Ammon's horn (tissue), 1 donor: ENCODE measurements around the gene CLCN4.

Experiments used
- DNase-seq: peaks from one replicate; pipeline ENCODE4 v3.0.0-alpha.2; 2016; ENCODE audit warnings: low spot score

CLCN4 gene

DNA sequence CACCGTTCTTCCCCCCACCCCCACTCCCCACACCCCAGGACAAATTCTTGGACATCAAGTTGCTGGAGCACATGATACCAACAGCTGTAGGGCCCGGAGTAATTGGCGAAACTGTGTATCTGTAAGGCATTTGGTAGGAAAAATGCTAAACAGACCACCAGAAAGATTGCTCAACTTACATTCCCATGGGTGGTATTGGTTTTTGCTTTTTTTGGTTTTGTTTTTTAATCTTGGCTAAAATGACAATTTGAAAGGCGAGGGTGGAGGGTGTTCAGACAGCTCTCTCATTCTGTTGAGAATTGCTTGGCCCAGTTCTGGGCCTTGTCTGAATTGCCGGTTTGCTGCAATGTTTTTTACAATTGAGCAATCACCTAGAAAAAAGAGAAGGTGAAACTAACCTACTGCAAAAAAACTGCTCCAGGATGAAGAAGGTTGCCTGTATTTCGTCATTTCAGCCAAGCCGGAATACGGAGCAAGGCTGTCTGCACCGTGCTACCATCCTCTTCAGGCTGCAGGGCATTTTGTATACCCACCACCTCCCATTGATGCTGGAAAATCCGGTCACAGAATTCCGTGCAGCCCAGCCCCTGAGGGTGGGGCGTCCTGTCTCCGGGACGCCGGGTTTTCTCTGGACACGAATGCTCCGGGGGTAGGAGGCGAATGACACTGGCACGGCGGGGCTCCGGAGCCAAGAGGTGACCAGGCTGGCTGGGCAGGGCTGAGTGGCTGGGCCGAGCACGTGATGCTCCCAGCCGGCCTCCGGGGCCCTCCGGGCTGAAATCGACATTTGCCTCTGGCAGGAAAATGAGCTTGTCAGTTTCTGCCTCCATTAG is at the start of gene CLCN4:
Gene CLCN4 (plus strand): TSS at position 777 of the 833 bp plus-strand sequence. CDS start 28,058 bp downstream, outside the sequence.
- DNase-seq, result peak; percentile 79

DNA sequence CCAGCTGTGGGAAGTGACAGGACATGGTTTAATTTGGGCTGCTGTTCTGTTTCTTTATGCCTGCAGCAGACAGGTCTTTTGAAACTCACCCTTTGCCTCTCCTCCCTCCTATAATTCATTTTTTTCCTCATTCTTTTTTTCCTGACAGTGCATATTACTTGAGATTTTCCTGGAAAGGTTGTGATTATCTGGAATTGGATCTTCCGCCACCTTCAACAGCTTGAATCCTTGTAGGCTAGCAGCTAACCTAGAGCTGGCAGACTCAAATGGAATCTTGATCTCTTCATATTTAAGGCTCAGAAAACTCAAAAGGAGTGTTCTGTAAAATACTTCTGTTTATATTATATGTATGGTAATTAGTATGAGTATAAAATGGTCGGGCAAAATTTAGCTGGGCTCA is 49.3 kb upstream of the CLCN4 start:
- no peak for DNase-seq

DNA sequence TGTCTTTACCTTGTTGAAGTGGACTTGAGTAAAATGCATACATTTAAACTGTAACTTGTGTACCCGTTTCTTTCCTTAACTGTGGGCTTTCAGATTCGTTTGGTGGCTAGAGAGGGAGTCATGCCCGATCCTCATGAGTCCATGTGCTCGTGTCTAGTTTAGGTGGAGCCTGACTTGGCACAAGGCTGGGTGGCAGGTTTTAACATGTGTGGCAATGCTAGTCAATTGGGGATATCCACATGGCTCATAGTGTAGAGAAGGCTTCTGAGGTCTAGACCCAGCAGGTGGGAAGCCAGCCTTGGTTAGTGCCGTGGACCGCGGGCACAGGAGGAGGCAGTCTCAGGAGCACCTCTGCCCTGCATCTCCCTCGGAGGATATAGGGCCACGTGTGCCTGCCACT is 48.5 kb upstream of the CLCN4 start:
- no peak for DNase-seq

DNA sequence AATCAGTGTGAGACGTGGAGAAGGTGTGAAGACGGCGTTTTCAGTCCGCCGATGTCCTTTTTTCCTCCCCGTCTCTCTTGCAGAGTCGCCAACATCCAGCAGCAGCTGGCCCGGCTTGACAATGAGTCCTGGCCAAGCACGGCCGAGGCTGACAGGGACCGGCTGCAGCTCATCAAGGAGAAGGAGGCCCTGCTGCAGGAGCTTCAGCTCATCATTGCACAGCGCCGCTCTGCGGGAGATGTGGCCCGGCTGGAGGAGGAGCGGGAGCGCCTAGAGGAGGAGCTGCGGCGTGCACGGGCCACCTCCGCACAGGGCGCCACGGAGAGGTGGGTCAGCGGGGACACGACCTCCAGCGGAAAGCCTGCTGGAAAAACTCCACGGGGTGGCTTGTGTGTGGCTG is 47.1 kb upstream of the CLCN4 start:
- peak; percentile 58 for DNase-seq

DNA sequence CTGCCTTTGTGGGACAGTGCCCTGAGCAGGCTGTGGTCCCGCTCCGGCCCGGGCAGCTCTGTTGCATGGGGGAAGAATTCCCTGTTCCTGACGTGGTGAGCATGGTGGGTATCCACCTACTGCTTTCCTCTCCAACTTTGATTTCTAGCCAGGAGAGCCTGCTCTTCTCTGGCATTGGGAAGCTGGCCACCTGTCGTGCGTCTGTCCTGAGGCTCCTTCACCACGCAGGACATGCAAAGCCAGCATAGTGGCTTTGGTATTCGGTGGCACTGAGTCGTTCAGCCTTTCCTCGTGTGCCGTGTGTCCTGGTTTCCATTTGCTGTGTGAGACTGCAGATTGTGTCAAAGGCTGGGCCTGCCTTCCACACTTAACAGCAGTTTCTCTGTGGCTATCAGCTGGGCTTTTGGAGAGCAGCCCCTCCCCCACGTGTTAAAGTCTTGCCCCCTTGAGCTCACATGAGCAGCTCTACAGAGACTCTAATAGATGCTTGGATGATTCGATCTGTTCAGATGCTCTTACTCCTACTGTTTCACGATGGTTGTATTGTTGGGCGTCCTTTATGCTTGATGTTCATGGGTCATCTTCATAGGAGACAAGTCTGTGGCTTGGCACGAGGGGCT is 46.3 kb upstream of the CLCN4 start:
- DNase-seq, result no peak

DNA sequence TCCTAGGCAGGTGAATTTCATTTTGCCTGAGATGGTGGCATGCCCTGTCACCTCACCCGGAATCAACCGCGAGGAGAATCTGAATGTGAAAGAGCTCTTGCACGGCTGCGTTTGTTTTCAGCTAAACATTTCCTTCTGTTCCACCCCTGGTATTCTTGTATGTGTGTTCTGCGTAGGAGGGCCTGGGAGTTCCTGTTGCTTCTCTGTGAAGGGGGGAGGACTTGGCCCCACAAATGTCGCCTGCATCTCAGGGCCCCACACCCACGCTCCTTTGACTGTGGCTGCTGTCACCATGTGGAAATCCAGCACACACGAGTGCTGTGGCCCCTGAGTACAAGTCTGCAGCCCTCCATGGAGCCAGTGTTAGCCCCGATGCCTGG is 45.8 kb upstream of the CLCN4 start:
- DNase-seq, result no peak

DNA sequence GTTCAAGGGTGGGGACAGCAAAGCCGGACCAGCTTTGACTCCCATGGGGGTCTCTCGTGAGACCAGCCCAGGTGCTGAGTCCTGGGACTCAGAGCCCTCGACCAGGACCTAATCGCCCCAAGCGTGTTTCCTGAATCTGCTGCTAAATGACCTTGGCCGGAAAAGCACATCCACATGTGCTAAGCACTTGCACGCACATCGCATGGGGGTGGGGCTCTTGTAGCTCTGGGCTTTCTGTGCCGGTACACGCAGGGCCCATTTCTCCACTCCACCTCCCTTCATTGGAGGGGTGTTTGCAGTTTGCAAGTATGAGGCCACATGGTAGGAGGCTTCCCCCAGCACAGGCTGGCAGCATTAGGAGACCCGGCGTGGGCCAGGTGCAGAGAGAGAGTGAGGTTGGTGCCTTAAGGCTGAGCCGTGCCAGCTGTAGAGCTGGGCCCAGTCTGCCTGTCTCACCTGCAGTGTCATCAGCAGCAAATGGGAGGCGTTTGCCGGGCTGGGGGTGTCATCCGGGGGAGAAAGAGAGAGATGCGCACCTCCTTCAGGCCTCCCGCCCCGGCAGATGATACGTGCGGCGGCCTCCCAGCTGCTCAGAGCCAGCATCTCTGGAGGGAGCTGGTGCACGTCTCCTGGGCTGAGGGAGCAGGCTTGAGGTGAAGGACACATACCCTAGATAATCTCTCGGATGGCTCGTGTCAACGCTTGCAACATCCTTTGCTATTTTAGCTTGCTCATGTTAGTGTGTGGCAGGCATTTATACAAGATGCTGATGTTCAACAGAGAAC is 45.2 kb upstream of the CLCN4 start:
- DNase-seq, result no peak

DNA sequence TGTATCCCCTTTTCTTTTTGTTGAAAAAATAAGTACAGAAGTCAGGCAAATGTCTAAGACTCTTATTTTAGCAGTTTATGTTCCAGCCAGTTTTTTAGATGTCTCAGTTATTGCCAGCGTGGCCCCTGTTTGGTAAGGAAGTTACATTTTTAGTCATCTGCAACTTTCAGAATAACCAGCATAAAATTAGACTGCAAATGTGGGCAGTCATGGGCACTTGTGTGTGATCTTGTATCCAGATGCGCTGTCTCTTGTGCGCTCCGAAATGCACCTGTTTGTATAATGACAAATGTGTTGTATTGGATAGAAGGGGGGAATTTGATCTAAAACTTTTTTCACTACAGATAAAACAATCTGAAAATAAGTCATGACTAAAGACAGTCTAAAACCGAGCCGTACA is 44.3 kb upstream of the CLCN4 start:
- no peak for DNase-seq

DNA sequence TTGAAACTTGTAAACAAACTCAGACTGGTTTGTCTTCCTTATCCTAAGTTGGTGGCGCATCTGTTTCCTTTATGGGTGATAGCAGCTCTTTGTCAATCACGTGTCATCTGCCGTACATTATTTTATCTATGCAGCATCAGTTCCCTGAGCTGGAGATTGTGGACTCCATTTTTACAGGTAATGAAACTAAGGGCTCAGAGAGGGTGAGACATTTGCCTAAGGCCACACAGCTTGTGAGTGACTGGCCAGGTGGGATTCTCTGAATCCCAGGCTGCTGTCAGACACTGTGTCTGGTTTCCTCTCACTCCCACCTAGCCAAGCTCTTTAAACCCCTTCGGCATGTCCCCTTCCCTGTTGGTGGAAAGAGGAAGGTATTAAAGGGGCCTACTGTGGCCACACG is 41.7 kb upstream of the CLCN4 start:
- DNase-seq, result no peak

DNA sequence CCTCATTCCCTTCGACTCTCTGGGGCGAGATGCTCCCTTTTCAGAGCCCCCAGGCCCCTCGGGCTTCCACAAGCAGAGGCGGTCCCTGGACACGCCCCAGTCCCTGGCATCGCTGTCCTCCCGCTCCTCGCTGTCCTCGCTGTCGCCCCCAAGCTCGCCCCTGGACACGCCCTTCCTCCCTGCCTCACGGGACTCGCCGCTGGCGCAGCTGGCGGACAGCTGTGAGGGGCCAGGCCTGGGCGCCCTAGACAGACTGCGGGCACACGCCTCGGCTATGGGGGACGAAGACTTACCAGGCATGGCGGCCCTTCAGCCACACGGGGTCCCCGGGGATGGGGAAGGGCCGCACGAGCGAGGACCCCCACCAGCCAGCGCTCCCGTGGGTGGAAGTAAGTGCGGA is 39.5 kb upstream of the CLCN4 start:
- DNase-seq, result no peak

DNA sequence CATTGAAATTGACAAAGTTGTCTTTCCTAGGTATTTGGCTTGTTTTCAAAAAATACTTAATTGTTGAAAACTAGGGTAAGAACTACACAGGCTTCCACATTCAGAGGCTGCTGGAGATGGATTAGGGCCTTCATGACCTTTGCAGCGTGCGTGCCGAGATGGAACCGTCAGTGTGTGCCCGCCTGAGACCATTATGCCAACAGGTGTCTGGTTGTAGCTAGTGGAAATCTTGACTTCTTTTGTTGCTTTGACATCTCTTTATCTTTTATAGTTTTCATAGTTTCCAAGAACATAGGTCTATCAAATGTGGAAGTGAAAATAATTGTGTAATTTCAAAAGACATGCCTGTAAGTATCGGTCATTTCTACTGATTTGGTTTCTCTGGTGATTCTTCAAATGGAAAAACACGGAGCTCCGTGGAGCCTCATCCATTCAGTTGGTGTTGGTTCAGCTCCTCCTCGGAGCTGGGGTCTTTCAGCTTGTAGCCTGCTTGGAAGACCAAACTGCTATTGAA is 38.9 kb upstream of the CLCN4 start:
- DNase-seq, result no peak

DNA sequence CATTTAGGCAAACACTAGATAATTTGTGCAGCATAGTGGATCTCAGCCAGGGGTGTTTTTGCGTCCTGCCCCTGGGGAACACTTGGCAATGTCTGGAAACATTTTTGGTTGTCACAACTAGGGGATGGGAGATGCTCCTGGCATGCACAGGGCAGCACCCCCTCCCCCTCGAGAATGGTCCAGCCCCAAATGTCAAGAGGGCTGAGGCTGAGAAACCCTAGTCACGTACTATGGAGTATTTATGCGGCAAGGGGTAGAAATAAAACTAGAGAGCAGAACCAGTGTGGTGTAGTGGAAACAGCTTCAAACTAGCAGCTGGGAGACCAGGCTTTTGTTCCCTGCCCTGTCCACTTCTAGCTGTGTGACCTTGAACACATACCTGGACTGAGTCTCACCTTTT is 38.2 kb upstream of the CLCN4 start:
- no peak for DNase-seq

DNA sequence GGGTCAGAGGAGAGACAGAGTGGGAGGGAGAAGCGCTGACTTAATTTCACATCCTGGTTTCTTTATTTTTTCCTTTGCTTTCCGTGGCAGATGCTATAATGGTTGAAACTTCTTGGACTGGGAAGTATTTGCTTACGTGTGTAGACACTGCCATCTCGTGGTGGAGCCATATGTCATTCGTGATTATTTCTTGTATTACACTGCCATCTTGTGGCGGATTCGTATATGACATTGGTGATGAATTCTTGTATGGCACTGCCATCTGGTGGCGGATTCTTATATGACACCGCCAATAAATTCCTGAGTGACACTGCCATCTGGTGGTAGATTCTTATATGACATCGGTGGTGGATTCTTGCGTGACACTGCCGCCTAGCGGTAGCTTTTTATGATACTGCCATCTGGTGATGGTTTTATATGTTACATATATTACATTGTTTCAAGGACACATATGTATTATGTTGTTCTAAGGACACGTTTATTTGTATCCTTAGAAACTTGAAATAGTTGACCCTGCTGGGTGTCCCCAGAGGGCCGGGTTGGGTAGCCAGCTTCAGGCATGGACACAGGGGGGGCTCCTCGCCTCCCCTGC is 37.3 kb upstream of the CLCN4 start:
- peak; percentile 77 for DNase-seq

DNA sequence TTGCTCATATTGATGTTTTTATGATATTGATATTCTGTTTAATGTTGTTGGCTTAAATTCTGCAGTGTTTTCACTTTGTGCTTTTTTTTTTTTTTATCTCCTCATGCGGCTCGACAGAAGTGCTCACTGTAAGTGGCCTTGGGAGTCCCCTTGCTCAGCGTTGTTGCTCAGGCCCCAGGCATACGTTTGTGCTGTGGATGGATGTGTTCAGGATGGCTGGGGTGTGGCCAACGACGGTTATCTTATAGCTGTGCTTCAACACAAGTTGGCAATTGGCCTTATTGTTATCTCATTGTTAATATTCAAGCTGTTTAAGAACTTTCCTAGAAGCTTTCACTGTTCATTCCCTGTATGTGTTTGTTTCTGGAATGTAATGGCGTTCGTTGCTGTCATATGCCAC is 36.4 kb upstream of the CLCN4 start:
- no peak for DNase-seq

DNA sequence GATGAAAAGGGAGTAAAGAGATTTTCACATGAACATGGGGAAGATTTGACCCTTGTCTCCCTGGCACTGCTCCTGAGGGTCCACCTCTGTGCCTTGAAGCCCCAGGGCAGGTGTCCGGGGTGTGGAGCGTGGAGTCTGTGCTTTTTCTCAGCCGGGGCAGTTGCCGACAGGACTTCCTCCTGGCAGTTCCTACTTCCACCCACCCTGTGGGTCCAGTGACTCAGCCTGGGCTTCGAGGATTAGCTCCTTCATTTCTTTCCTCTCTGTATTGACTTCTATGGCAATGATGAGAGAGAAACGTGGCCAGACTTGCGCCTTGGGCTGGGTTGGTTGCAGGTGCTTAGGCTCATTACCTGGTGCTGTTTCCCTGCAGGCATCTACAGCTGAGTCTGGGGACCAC is 35.9 kb upstream of the CLCN4 start:
- DNase-seq, result no peak

DNA sequence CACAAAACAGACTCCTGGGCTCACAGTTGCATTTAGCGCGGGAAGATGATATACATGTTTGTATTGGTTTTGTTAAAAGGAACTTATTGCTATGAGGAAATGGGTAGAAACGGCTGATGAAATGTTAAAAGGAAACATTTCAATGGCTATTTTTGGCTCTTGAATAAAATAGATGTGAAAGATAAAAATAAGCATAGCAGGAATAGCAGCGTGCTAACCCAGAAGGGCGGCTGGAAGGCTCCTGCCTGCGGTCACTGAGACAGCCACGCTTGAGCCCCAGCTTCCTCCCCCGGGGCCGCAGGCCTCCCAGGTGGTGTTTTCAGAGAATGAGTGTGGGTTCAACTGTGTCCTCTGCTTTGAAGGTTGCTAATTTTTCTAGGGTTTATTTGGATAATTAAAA is 35.0 kb upstream of the CLCN4 start:
- no peak for DNase-seq

DNA sequence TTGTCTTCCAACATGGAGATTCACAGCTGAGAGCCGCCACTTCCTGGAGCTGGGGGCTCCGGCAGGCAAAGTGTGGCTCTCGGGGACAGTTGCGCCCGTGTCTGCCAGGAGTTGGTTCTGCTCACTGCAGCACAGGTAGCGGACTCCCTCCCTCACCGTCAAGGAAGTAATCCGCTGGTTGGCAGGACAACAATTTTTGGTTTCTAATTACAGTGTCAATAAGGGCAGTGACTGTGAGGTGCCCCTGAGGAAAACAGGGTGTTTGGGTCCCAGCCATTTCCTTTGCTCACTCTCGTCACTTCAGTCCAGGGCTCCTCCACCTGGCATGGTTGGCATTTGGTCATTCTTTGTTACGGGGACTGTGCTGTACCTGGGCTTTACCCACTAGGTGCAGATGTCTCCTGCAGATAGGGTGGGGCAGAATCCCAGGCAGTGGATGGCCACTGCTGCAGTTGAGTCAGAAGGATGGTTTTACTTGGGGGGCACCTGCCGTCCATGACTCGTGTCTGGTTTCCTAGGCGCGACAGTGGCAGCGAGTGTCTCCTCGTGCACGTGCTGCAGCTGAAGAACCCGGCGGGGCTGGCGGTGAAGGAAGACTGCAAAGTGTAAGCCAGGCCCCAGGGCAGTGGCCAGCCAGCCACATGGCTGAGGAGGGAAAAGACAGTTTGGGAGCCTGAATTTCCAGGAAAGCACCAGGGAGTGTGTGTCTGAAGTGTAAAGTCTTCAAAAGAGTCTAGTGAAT is 32.1 kb upstream of the CLCN4 start:
- no peak for DNase-seq

DNA sequence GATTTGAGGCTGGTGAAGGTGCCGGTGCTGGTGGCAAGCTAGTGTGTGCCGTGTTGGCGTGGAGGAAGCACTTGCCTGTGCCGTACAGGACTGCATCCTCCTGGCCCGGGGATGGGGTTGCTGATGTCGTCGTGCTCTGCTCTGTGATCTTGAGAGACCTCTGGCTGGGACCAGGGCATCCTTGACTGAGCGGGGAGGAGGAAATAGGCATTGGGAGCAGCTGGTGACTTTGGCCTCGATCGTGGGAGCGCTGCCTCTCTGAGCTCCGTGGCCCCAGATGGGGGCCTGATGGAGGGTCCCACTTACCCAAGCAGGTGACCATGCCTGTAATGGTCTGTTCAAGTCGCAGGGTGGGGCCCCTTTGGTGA is 31.5 kb upstream of the CLCN4 start:
- no peak for DNase-seq

DNA sequence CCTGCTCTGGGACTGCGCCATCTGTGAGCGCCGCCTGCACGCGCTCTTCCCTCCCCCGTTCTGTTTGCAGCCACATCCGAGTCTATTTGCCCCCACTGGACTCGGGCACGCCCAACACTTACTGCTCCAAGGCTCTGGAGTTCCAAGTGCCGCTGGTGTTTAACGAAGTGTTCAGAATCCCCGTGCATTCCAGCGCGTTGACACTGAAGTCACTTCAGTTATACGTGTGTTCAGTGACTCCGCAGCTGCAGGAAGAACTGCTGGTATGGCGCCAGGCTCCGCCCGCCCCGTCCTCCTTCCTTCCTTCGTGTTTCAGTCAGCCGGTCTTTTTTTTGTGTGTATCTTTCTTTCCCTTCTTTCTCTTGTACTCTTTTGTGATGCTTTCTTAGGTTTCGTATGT is 30.7 kb upstream of the CLCN4 start:
- DNase-seq, result no peak

DNA sequence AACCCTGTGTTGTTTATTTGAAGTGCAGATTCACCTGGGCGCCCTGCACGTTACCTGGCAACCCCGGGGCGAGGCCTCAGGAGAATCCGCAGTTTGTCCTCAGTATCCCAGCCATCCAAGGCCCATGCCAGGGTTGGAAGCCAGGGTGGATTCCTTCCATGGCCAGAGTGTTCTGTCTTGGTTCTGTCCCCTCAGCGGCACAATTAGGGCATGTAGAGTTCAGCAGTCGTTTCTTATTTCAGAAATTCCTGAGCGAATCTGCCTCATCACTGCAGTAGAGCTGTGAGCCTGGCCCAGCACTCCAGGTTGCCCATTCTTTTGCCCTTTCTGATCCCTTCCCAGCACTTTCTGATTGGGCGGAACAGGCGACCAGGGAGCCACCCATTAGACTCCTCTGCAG is 29.9 kb upstream of the CLCN4 start:
- no peak for DNase-seq

DNA sequence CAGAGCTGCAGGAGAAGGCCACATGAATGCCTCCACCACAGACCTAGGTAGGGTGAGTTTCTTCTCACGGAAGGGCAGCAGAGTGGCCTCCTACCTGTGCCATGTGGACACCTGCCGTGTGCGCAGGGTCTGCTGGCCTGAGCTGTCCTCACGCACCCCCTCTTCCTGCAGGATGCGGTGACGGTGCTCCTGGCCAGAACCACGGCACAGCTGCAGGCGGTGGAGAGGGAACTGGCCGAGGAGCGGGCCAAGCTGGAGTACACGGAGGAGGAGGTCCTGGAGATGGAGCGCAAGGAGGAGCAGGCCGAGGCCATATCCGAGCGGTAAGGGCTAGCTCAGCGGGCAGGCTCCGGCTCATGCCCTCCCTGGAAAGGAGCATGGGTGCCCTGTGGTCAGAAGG is 28.4 kb upstream of the CLCN4 start:
- no peak for DNase-seq

DNA sequence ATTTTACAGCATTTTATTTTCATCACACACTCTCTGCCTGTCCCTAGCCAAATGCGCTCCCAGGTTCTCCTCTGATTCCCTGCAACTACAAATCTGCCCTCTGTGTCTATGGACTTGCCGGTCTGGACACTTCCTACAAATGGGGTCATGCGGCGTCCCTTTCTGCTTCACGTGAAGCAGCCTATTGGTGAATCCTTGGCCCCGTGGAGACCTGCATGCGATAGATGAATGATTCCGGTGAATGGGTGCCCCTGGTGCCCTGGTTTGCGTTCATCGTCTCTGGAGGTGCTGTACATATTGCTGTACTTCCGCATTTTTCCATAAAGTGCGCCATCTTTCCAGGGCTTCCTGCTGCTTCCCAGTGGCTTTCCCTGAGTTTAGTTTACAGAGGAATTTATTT is 27.5 kb upstream of the CLCN4 start:
- DNase-seq, result no peak
